Mammary epithelial cell (primary cell): ENCODE measurements around the gene NCOA1.

Experiments used
- EZH2 ChIP-seq: IDR thresholded peaks from 2 replicates; pipeline ENCODE4 v1.6.1; 2012; ENCODE audit warnings: low read length, inconsistent platforms, borderline replicate concordance
- TF ChIP-seq, protein P1 (sequence below), 2 donors: IDR thresholded peaks in 1 of 2; conservative IDR thresholded peaks in 1 of 2; 2 replicates each; pipeline ENCODE4 v1.5.1; 2011 to 2012; ENCODE audit warnings: inconsistent platforms in 2 of 2, low read length in 2 of 2, mild to moderate bottlenecking in 2 of 2, control low read depth in 1 of 2, low read depth in 1 of 2; ENCODE audit not compliant: insufficient read depth in 1 of 2; ENCODE audit errors: extremely low read depth in 1 of 2

- TF ChIP-seq, protein P1, sequence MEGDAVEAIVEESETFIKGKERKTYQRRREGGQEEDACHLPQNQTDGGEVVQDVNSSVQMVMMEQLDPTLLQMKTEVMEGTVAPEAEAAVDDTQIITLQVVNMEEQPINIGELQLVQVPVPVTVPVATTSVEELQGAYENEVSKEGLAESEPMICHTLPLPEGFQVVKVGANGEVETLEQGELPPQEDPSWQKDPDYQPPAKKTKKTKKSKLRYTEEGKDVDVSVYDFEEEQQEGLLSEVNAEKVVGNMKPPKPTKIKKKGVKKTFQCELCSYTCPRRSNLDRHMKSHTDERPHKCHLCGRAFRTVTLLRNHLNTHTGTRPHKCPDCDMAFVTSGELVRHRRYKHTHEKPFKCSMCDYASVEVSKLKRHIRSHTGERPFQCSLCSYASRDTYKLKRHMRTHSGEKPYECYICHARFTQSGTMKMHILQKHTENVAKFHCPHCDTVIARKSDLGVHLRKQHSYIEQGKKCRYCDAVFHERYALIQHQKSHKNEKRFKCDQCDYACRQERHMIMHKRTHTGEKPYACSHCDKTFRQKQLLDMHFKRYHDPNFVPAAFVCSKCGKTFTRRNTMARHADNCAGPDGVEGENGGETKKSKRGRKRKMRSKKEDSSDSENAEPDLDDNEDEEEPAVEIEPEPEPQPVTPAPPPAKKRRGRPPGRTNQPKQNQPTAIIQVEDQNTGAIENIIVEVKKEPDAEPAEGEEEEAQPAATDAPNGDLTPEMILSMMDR (conservative IDR thresholded peaks at IDR 0.05 in 1 of 2, IDR thresholded peaks at IDR 0.05 in 1 of 2; ENCODE audit: extremely low read depth in 1 of 2, insufficient read depth in 1 of 2, low read depth in 1 of 2, low read length in 2 of 2) = no peak
- no peak for TF ChIP-seq EZH2
Measured at GRCh38 chr2:24623535-24623934, 132.5 kb downstream of the NCOA1 start.
